Measurements from ENCODE around the gene MLLT6. TPM values are rescaled to one million over a fixed set of nuclear protein-coding genes. Genes with fewer than 3 reads are reported as not detected.

The MLLT6 gene
- total and polyA plus RNA-seq, 2 of the 4 experiments (the other 2 are of a cell fraction), result 7.2 to 21.2 TPM

DNA sequence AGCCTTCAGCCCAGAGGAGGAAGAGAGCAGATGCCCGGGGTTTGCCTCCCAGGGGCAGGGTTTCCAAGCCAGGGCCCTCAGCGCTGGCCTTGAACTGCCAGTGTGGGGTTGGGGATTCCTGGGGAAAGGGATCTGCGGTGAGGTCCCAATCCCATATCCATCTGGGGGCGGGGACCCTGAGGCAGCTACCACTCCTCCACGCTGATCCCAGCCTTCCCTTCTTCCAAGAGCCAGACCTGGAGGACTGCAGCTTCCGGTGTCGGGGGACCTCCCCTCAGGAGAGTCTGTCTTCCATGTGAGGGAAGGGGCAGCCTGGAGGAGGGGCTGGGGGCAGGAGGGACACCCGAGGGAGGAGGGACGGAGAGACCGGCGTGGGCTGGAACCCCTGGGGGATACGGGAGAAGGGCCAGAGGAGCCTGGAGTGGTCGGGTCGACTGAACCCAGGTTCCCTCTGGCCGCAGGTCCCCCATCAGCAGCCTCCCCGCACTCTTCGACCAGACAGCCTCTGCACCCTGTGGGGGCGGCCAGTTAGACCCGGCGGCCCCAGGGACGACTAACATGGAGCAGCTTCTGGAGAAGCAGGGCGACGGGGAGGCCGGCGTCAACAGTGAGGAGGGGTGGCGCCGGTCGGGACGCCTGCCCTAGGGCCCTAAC is 14.3 kb downstream of the MLLT6 start:
- ChIA-PET CTCF (no interaction called here), POLR2A (ENCODE audit: unreplicated experiment) (no interaction called here)
- dilution Hi-C loops (cut with HindIII; ENCODE audit: low sequenced_read_pairs, unreplicated experiment), result no loop called here

More for the DNA sequence above, 14.3 kb downstream of the MLLT6 start:
- Histone ChIP-seq H3K4me2 (ENCODE audit: low read depth, low read length) (no peak overlapping the region), H3K79me1 (ENCODE audit: low read depth in 1 of 2, low read length in 2 of 2) (no peaks in the 10 kb centered on the region), H3K9ac (ENCODE audit: low read depth, low read length) (no peak overlapping the region), H2AK9ac (replicated peaks; ENCODE audit: low read depth, low read length, poor library complexity) (peak overlapping the region; percentile 55), H3K14ac (replicated peaks; ENCODE audit: low read depth, low read length) (no peak overlapping the region), H2BK15ac (ENCODE audit: low read depth, low read length) (no peak overlapping the region), H2BK5ac (ENCODE audit: low read depth, low read length, poor library complexity, severe bottlenecking) (no peak overlapping the region), H3K18ac (ENCODE audit: low read depth, low read length) (no peak overlapping the region), H2BK120ac (ENCODE audit: low read depth, low read length) (no peak overlapping the region), H3K4me3 (ENCODE audit: insufficient read depth, low read depth, low read length) (no peak overlapping the region), H3K9me1 (ENCODE audit: insufficient read depth, low read length) (no peaks in the 10 kb centered on the region), H4K8ac (ENCODE audit: low read depth in 2 of 2, low read length in 2 of 2) (no peak overlapping the region), H3K4ac (ENCODE audit: low read depth, low read length) (no peak overlapping the region), H2BK20ac (ENCODE audit: low read depth, low read length) (no peak overlapping the region), H3K4me1 (ENCODE audit: control insufficient read depth, insufficient read depth, low read length) (no peaks in the 10 kb centered on the region; the same call in 1 of the 2 replicates), H2AK5ac (ENCODE audit: low read depth, low read length) (no peak overlapping the region), H4K91ac (ENCODE audit: insufficient read depth, low read depth, low read length) (no peak overlapping the region), H2AFZ (replicated peaks; ENCODE audit: low read length, poor library complexity) (no peak overlapping the region), H3K23ac (ENCODE audit: low read depth, low read length) (no peak overlapping the region), H4K5ac (ENCODE audit: low read depth, low read length) (no peak overlapping the region), H3K56ac (ENCODE audit: extremely low read depth, insufficient read depth, low read length) (no peak overlapping the region), H3K27me3 (ENCODE audit: control insufficient read depth, insufficient read depth, low read length) (no peaks in the 10 kb centered on the region), H3K9me3 (ENCODE audit: control insufficient read depth, insufficient read depth, low read length) (no peaks in the 10 kb centered on the region), H4K20me1 (ENCODE audit: insufficient read depth, low read length) (no peaks in the 10 kb centered on the region), H3K36me3 (ENCODE audit: control insufficient read depth, insufficient read depth, low read length) (peaks cover 62% of the 10 kb centered on the region), H3K27ac (ENCODE audit: insufficient read depth, low read length) (no peak overlapping the region)
- ATAC-seq (ENCODE audit: low read depth) (no peak), DNase-seq (no peak)
- no TSS peak for BruUV-seq (replicated peaks)
- in situ Hi-C loops (cut with MboI; ENCODE audit: low sequenced_read_pairs) (no loop called here), intact Hi-C loops (cut with micrococcal nuclease) (no loop called here)
- 87% methylated on average over 9 of the region's 29 CpGs; no CpG with 5 or more reads in 1 of the 2 experiments for WGBS, 2 experiments (ENCODE audit: extremely low coverage in 2 of 2, insufficient read length in 1 of 2)
- TF ChIP-seq NFE2L2 (IDR thresholded peaks at IDR 0.05; ENCODE audit: low read depth, low read length), result no peak
- no peak for TF ChIP-seq SMC3 (IDR thresholded peaks at IDR 0.05; ENCODE audit: low read depth, low read length)
- no peak for TF ChIP-seq MXI1 (IDR thresholded peaks at IDR 0.05; ENCODE audit: borderline replicate concordance, low read depth, low read length)
- TF ChIP-seq CEBPB (IDR thresholded peaks at IDR 0.05; ENCODE audit: low read depth, low read length), result no peak
- TF ChIP-seq BHLHE40 (IDR thresholded peaks at IDR 0.05; ENCODE audit: low read depth, low read length), result no peak
- no peak for TF ChIP-seq RCOR1 (IDR thresholded peaks at IDR 0.05; ENCODE audit: insufficient replicate concordance, low read length)
- TF ChIP-seq RFX5 (IDR thresholded peaks at IDR 0.05; ENCODE audit: low read depth, low read length), result no peak
- no peak for TF ChIP-seq POLR2A (IDR thresholded peaks at IDR 0.05; ENCODE audit: low read depth, low read length)
- no peak for TF ChIP-seq FOS (IDR thresholded peaks at IDR 0.05; ENCODE audit: low read depth, low read length)
- TF ChIP-seq CHD1 (IDR thresholded peaks at IDR 0.05; ENCODE audit: low read depth, low read length), result no peak
- TF ChIP-seq, protein P1, sequence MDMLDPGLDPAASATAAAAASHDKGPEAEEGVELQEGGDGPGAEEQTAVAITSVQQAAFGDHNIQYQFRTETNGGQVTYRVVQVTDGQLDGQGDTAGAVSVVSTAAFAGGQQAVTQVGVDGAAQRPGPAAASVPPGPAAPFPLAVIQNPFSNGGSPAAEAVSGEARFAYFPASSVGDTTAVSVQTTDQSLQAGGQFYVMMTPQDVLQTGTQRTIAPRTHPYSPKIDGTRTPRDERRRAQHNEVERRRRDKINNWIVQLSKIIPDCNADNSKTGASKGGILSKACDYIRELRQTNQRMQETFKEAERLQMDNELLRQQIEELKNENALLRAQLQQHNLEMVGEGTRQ (IDR thresholded peaks at IDR 0.05; ENCODE audit: low read depth, low read length), result no peak
